BJ (cell line): ENCODE results near the gene PRR19. TPM values are rescaled to one million over a fixed set of nuclear protein-coding genes. Genes with fewer than 3 reads are reported as not detected.

Experiments
- CTCF ChIA-PET: fragments of 350-600 bp; formaldehyde crosslinking; extraction: SDS; loops from one replicate; lab custom pipeline; 2021; ENCODE audit warnings: antibody characterized with exemption, inconsistent platforms; lab: Yijun Ruan, JAX
- POLR2A ChIA-PET: fragments of 300-600 bp; sonication (Branson Sonifier 250); formaldehyde crosslinking; extraction: SDS; loops from one replicate; lab custom pipeline; 2021; ENCODE audit warnings: antibody characterized with exemption; lab: Charles Lee
- DNase-seq: peaks from one replicate; pipeline ENCODE4 v3.0.0-alpha.2; 2011; ENCODE audit warnings: low read depth
- H3K27me3 ChIP-seq: 2 replicates; pipeline ENCODE4 v1.6.0; 2011; ENCODE audit warnings: low read length; ENCODE audit not compliant: control insufficient read depth, insufficient read depth
- H3K36me3 ChIP-seq: 2 replicates; pipeline ENCODE4 v1.5.1; 2011; ENCODE audit warnings: low read length; ENCODE audit not compliant: control insufficient read depth, insufficient read depth
- H3K4me3 ChIP-seq: 2 replicates; pipeline ENCODE4 v1.5.1; 2011; ENCODE audit warnings: low read depth, mild to moderate bottlenecking, control low read depth, low read length
- polyA plus RNA-seq: library from polyadenylated mRNA; depleted of rRNA; stranded (reverse); fragments of >200 nt; gene quantifications from 2 replicates; pipeline ENCODE4 v1.2.3, GENCODE V29; 2011
- TF ChIP-seq, protein P1 (sequence below): IDR thresholded peaks from 2 replicates; pipeline ENCODE4 v1.5.1; 2011; ENCODE audit warnings: low read depth, mild to moderate bottlenecking, control low read depth, inconsistent platforms, low read length, moderate library complexity; ENCODE audit not compliant: insufficient read depth

Gene PRR19
- polyA plus RNA-seq, 1 experiment = 0.93 TPM

DNA sequence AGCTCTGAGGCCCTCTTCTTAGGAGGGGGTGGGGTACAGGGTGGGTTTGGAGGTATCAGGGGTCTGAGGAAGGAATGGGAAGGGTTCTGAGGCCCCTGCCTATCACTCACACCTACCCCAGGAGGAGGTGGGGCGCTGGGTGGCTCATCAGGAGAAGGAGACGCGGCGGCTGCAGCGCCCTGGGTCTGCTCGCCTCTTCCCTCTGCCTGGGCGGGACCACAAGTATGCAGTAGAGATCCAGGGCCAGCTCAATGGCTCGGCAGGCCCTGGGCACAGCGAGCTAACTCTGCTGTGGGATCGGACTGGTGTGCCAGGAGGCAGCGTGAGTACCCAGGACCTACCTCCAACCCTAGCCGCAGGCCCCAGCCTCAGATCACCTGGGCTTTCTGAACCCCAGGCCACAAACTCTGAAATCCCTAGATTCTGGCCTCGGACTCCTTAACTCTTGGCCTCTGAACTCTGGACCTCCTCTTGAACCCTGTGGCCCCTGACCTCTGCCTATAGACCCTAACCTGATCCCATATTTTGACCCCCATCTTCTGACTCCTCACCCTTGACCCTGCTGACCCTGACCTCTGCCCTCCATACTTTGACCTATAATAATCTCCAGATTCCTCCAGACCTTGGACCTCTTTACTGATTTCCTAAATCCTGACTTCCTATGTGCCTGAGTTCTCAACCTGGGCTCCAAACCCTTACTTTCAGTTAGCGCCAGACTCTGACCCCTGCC is 47.6 kb downstream of the PRR19 start:
- TF ChIP-seq, protein P1, sequence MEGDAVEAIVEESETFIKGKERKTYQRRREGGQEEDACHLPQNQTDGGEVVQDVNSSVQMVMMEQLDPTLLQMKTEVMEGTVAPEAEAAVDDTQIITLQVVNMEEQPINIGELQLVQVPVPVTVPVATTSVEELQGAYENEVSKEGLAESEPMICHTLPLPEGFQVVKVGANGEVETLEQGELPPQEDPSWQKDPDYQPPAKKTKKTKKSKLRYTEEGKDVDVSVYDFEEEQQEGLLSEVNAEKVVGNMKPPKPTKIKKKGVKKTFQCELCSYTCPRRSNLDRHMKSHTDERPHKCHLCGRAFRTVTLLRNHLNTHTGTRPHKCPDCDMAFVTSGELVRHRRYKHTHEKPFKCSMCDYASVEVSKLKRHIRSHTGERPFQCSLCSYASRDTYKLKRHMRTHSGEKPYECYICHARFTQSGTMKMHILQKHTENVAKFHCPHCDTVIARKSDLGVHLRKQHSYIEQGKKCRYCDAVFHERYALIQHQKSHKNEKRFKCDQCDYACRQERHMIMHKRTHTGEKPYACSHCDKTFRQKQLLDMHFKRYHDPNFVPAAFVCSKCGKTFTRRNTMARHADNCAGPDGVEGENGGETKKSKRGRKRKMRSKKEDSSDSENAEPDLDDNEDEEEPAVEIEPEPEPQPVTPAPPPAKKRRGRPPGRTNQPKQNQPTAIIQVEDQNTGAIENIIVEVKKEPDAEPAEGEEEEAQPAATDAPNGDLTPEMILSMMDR = no peak
- ChIA-PET POLR2A (no interaction called here), CTCF (interaction anchor here (0.5 kb wide), 1 partner anchor 34 kb away, joined by 3 read pairs; no protein-coding TSS in a partner anchor)
- Histone ChIP-seq H3K27me3 (no peaks in the 10 kb centered on the region), H3K36me3 (peaks cover 9% of the 10 kb centered on the region), H3K4me3 (no peak overlapping the region)
- no peak for DNase-seq

DNA sequence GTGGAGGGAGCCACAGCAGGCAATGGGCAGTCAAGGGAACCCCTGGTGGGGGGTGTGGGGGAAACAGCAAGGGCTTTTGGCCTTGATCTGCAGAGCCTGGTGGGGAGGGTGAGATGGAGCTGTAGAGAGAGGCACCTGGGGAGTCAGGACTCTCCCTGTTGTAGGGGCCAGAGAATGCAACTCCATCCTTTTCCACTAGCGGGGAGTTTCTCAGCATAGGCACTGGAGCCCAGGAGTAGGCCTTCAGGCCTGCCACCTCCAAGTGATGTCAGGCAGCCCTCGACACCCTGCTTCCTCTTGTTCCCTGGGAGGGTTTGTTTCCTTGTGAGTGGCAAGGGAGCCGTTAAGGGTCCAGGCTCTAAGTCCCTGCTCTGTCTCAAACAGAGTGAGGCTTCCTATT is 48.5 kb downstream of the PRR19 start:
- peaks cover 9% of the 10 kb centered on the region for H3K36me3 ChIP-seq
- TF ChIP-seq, protein P1 = no peak
- ChIA-PET POLR2A (no interaction called here), CTCF (no interaction called here)
- DNase-seq = no peak
- no peaks in the 10 kb centered on the region for H3K27me3 ChIP-seq
- H3K4me3 ChIP-seq = no peak overlapping the region

DNA sequence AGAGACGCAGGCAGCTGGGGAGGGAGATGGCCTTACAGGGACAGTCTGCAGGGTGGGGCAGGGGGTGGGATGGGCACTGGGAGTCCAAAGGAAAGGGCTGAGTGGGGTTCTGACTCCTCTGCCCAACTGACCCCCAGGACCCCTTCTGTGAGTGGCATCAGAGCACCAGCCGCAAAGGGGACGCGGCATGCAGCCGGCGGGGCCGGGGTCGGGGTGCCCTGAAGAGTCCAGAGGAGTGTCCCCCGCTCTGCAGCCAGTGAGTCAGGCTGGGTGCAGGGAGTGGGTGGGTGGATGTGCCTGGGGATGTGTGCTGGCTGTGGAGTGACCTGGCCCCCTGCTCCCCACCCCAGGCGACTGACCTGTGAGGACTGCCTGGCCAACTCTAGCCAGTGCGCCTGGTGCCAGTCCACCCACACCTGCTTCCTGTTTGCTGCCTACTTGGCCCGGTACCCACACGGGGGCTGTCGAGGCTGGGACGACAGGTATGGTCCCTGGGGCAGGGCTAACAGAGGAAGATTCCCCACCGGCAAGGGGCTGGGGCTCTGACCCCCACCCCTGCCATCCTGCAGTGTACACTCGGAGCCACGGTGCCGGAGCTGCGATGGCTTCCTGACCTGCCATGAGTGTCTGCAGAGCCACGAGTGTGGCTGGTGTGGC is 49.3 kb downstream of the PRR19 start:
- POLR2A ChIA-PET = no interaction called here
- Histone ChIP-seq H3K36me3 (peaks cover 11% of the 10 kb centered on the region), H3K27me3 (no peaks in the 10 kb centered on the region), H3K4me3 (no peak overlapping the region)
- no peak for DNase-seq
- TF ChIP-seq, protein P1 = no peak
- CTCF ChIA-PET = no interaction called here

DNA sequence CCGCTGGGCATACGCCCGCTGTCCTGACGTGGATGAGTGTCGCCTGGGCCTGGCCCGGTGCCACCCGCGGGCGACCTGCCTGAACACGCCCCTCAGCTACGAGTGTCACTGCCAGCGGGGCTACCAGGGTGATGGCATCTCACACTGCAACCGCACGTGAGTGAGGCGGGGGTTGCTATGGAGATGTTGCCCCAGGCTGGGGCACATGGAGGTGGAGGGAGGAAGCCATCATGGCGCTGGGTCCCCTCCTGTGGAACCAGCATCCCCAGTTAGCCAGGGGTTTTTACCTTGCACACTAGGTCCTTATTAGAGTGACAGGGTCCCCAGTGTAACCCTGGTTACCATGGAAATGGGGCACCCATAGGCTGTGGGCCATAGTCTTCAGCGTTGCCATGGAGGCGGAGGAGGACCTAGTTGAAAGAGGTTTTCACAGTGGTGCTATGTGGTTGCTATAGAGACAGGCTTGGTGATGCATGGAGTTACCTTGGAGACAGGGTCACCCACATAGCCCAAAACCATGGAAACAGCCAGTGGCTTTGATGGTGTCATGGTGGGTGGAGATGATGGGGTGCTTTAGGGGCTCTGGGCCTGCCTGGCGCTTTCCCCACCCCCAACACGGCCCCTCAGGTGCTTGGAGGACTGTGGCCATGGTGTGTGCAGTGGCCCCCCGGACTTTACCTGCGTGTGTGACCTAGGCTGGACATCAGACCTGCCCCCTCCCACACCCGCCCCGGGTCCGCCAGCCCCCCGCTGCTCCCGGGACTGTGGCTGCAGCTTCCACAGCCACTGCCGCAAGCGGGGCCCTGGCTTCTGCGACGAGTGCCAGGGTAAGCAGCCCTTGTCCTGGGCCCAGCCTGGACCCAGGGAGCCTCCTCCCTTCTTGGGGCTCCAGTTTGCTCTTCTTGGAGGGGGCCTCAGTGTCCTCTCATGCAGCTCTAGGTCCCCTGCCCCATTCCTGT is 50.6 kb downstream of the PRR19 start:
- ChIA-PET CTCF (no interaction called here), POLR2A (no interaction called here)
- DNase-seq = no peak
- TF ChIP-seq, protein P1 = no peak
- Histone ChIP-seq H3K27me3 (no peaks in the 10 kb centered on the region), H3K4me3 (no peak overlapping the region), H3K36me3 (peaks cover 12% of the 10 kb centered on the region)
